HG02885 (cell line): ENCODE measurements around the gene COPZ1.
"Not testable (repeated sequence)": the region's sequence is repeated elsewhere in the genome, so short reads cannot be mapped to it uniquely, and the experiment has no call there.

Experiments used
- ATAC-seq: cut with Tn5 transposase; IDR thresholded peaks from one replicate; pipeline ENCODE4 v1.9.1; 2021; ENCODE audit warnings: mild to moderate bottlenecking; ENCODE audit not compliant: unreplicated experiment, poor library complexity

The COPZ1 gene

GRCh38 chr12:54294152-54294952, 30.6 kb upstream of the COPZ1 start:
- peak; percentile 49 for ATAC-seq

- no peak for ATAC-seq
Observed at GRCh38 chr12:54294953-54295566, 29.9 kb upstream of the COPZ1 start.

- ATAC-seq: no peak
Observed at GRCh38 chr12:54296393-54297099, 28.4 kb upstream of the COPZ1 start.

GRCh38 chr12:54298904-54299303, 26.0 kb upstream of the COPZ1 start:
- no peak for ATAC-seq

DNA sequence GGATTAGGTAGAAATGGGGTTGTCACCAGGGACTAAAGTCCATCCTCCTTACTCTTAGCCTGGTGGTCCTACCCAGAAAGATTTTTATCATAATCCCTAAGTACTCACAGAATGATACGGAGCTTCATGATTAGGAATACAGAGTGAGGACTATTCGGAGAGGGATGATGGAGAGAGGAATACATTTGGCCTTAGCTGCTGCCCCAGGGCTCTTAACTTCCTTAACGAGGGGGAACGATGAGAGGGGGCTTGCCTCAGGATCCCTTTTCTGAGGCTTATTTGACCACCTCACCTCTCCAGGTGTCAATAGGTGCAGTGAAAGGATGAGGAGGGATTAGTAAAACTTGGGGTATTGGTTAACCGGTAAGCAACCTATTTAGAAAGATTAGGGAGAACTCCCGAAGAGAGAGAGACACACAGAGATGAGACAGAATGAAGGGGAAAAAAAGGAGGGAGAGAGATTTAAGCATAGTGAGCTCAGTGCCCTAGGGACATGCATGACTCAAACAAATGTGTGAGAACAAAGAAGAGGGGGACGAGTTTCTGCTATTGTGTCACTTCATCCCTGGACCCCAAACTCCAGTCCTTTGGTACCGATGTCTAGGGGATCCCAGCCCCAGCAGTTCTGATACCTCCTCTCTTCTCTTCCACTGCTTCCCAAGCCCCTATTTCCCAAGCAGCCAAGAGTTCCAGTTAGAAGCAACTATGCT, 25.3 kb upstream of the COPZ1 start:
- ATAC-seq: no peak

DNA sequence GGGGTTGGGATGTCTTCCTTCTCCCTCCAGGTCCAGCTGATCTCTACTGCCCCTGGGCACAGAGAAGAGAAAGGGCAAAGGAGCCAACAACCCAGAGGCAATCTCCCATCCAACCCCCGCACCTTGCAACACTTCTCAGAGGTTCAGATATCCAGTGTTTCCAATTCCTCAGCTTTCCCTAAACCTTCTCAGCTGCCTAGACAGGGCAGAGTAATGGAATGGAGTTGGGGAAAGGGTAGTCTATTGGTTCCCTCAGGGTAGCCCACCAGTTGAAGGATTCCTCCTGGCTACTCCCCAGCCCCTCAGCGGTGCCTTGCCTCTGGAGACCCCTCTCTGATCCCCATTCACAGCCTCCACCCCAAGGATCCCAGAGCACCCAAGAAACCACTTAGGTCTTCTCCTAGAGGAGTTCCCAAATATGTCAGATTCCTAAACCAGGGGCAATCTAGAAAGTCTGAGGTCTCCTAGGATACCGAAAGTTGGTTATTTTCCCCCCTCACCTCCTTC, 24.7 kb upstream of the COPZ1 start:
- no peak for ATAC-seq

GRCh38 chr12:54300732-54301427, 24.1 kb upstream of the COPZ1 start, which contains the start of gene NFE2:
TSS of gene NFE2 (minus strand) at chr12:54301015. CDS start at chr12:54295248, 5,767 bp downstream.
- ATAC-seq: no peak

DNA sequence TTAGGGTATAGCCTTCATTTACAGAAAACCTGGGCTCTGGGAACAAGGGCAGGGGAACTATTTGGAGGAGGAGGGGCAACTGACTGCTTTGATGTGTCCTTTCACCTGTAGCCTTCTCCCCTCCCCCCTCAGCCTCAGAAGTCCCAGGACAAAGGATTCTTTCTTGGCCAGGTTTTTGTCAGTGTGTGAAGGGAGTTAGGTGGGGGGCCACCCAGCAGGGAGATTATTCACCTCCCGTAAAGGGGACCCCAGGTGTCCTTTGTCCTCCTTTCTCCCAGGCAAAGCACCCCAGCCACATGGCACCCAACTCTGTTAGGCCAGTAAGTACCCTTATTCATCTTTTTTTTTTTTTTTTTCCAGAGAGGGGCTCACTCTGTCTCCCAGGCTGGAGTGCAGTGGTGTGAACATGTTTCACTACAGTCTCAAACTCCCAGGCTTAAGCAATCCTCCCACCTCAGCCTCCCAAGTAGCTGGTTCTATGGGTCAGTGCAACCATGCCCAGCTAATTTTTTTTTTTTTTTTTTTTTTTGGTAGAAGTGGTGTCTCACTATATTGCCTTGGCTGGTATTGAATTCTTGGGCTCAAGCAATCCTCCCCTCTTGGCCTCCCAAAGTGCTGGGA, 23.4 kb upstream of the COPZ1 start:
- no peak for ATAC-seq

DNA sequence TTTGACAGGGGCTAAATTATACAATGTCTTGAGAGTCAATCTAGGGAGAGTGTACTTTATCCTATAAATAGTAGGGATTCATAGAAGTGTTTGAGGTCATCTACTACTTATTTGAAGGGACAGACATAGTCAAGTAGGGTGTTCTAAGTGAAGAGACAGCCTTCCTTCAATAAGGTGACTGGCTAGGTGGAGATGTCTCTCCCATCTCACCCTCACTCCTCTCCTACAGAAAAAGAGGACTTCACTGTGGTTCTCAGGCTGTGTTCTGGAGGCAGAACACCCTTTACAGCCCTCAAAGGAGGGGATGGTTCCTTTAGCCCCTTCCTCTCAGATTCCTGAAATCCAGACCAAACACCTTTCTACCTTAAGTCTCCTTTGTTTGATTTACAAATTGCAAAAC, 21.3 kb upstream of the COPZ1 start:
- no peak for ATAC-seq

DNA sequence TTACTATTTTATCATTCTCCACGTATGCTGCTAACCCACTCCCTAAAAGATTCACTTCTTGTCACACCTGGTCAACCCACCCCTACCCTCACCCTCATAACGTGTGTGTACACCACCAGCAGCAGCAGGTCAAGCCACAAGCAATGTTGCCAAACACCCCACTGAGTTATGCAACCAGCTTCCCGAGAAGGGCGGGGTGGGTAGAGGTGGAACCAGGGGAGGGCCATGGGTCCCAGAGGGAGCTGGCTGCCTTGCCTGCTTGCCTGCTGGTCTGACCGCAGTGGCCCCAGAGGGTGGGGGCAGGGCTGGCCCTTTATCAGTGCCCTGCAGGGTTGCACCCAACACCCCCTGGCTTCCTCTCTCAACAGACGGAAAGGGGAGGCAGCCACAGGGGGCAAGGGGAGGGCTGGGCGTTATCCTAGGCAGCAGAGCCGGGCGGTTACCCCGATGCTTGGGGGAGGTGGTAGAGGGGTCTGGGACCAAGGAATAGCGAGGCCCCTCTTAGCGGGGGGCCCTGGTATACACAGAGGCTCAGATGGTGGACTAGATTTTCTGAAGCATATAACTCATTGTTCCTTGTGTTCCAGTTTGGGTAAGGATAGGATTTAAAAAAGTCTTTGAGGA, 20.6 kb upstream of the COPZ1 start:
- no peak for ATAC-seq

GRCh38 chr12:54306925-54307741, 17.8 kb upstream of the COPZ1 start:
- no peak for ATAC-seq

- no peak for ATAC-seq
Observed at GRCh38 chr12:54311051-54311450, 13.9 kb upstream of the COPZ1 start.

DNA sequence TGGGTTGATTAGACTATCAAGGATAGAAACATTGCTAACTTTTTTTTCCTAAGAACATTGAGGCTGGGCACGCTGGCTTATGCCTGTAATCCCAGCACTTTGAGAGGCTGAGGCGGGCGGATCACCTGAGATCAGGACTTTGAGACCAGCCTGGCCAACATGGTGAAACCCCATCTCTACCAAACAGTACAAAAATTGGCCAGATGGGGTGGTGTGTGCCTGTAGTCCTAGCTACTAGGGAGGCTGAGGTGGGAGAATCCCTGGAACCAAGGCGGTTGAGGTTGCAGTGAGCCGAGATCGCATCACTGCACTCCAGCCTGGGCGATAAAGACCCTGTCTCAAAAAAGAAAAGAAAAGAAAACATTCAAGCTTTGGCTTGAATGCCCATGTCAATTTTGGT, 12.6 kb upstream of the COPZ1 start:
- not testable (repeated sequence) for ATAC-seq

- ATAC-seq: no peak
Observed at GRCh38 chr12:54321363-54321762, 3.6 kb upstream of the COPZ1 start.

GRCh38 chr12:54325442-54326109, 645 bp downstream of the COPZ1 start:
- ATAC-seq: not testable (repeated sequence)

DNA sequence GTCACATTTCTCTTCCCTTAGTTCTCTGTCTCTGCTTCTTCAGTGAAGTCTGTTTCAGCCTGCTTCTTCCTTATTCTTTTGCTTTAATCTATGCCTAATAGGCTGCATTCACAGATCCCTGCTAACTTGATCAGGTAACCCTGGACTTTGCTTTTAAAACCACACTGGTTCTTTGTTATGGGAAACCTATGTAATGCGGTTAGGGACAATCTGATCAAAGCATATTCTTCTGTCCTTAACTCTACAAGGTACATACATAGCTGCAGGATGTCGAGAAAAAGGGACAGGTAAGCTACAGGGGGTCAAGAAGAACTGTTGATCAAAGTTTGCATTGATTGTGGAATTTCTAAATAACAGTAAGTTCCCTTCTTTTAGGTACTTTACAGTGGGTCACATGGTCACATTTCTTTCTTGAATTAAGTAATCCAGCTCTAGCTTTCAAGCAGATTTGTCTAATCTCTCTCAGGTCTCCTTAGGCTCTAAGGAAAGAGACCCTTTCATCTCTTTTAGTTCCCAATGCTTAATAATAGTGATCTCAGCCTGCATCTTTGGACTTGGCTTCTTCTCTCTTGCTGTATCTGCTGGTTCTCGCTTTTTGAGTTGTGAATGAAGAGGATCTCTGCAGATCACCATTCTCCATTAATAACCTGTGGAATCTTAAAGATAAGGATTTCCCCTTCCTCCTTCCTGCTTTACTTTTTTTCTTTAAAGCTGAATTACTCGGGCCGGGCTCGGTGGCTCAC, 3.8 kb downstream of the COPZ1 start:
- ATAC-seq: no peak

DNA sequence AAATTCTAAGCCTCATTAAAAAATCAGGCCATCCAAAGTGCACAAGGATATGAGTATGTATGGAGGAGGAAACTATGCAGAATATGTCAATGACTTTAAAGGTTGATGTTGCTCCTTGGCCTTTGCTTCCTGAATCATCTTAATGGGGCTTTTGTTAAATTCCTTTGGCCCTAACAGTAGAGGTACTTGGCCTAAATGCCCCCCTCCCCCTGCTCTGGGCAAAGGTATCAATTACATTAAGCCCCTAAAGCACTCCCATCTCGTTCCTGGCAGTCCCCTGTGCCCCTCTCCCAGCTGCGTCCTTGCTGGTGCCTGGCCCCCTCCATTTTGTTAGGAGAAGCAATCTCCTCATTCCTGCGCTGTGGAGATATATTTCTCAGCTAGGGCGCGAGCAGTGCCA, 4.8 kb downstream of the COPZ1 start:
- no peak for ATAC-seq
